HEK293 (cell line): Measurements from ENCODE around the gene RASSF5.

Source experiments
- CTCF ChIP-seq: fragments of 450-650 bp; formaldehyde crosslinking; IDR thresholded peaks from 2 replicates; pipeline ENCODE4 v1.5.1; 2016; ENCODE audit warnings: missing biosample characterization, missing genetic modification characterization
- KLF17 ChIP-seq: fragments of 450-650 bp; formaldehyde crosslinking; IDR thresholded peaks from 2 replicates; pipeline ENCODE4 v1.5.1; 2016; ENCODE audit warnings: missing biosample characterization, missing genetic modification characterization
- REST ChIP-seq: fragments of 450-650 bp; formaldehyde crosslinking; IDR thresholded peaks from 2 replicates; pipeline ENCODE4 v1.5.1; 2016; ENCODE audit warnings: missing biosample characterization, missing genetic modification characterization
- ZNF211 ChIP-seq: fragments of 450-650 bp; formaldehyde crosslinking; IDR thresholded peaks from 2 replicates; pipeline ENCODE4 v1.5.1; 2016; ENCODE audit warnings: low read depth, missing biosample characterization, missing genetic modification characterization
- ZNF274 ChIP-seq, 2 experiments: fragments of 200-500 bp in 1 of 2; fragments of 450-650 bp in 1 of 2; sonication (Bioruptor generic) in 1 of 2; formaldehyde crosslinking in 1 of 2; IDR thresholded peaks; 2 replicates each; pipeline versions ENCODE4 v1.5.1 to v1.6.1; 2014 to 2016; ENCODE audit warnings: borderline replicate concordance in 1 of 2, inconsistent platforms in 1 of 2, low read length in 1 of 2, missing biosample characterization in 1 of 2, missing genetic modification characterization in 1 of 2
- ZNF473 ChIP-seq: fragments of 450-650 bp; formaldehyde crosslinking; IDR thresholded peaks from 2 replicates; pipeline ENCODE4 v1.5.1; 2017; ENCODE audit warnings: missing biosample characterization, missing genetic modification characterization

- no peak for TF ChIP-seq CTCF (tag by site-specific recombination)
- no peak for TF ChIP-seq REST
- TF ChIP-seq ZNF211 (tag by site-specific recombination): no peak
- no peak for TF ChIP-seq ZNF274 (IDR thresholded peaks at IDR 0.05; ENCODE audit: low read length)
- TF ChIP-seq ZNF274 (tag by site-specific recombination; IDR thresholded peaks at IDR 0.05; ENCODE audit: borderline replicate concordance): no peak
- no peak for TF ChIP-seq ZNF473 (tag by site-specific recombination)
- TF ChIP-seq KLF17 (tag by site-specific recombination): no peak
These were observed 4.2 kb downstream of the RASSF5 start for GRCh38 chr1:206511362-206512057.
